ENCODE measurements around the gene RAF1. TPM values are rescaled to one million over a fixed set of nuclear protein-coding genes. Genes with fewer than 3 reads are reported as not detected.

The RAF1 gene
- total RNA-seq, 1 experiment from 2014 or later = 64.3 TPM

GRCh38 chr3:12598890-12599289 lies 65.0 kb downstream of the RAF1 start:
- no peak overlapping the region for H3K9ac ChIP-seq (ENCODE audit: low read length)
- ATAC-seq (no peak), DNase-seq (ENCODE audit: low read depth, low spot score) (no peak)
- H4K20me1 ChIP-seq (ENCODE audit: insufficient read depth) = no peaks in the 10 kb centered on the region
- H2AFZ ChIP-seq (ENCODE audit: low read depth, low read length, poor library complexity, severe bottlenecking) = no peak overlapping the region
- H3K4me1 ChIP-seq (ENCODE audit: control insufficient read depth in 1 of 2, insufficient read depth in 2 of 2, low read length in 2 of 2) = no peaks in the 10 kb centered on the region
- CTCF ChIA-PET = no interaction called here
- H3K9me3 ChIP-seq (ENCODE audit: control insufficient read depth in 1 of 2, insufficient read depth in 1 of 2, low read depth in 1 of 2, low read length in 2 of 2) = no peaks in the 10 kb centered on the region
- no peak overlapping the region for H3K27ac ChIP-seq (ENCODE audit: low read depth, low read length)
- intact Hi-C loops (cut with micrococcal nuclease) = no loop called here
- BruUV-seq (replicated peaks) = no TSS peak
- POLR2A ChIA-PET = no interaction called here
- TF ChIP-seq, protein P1, sequence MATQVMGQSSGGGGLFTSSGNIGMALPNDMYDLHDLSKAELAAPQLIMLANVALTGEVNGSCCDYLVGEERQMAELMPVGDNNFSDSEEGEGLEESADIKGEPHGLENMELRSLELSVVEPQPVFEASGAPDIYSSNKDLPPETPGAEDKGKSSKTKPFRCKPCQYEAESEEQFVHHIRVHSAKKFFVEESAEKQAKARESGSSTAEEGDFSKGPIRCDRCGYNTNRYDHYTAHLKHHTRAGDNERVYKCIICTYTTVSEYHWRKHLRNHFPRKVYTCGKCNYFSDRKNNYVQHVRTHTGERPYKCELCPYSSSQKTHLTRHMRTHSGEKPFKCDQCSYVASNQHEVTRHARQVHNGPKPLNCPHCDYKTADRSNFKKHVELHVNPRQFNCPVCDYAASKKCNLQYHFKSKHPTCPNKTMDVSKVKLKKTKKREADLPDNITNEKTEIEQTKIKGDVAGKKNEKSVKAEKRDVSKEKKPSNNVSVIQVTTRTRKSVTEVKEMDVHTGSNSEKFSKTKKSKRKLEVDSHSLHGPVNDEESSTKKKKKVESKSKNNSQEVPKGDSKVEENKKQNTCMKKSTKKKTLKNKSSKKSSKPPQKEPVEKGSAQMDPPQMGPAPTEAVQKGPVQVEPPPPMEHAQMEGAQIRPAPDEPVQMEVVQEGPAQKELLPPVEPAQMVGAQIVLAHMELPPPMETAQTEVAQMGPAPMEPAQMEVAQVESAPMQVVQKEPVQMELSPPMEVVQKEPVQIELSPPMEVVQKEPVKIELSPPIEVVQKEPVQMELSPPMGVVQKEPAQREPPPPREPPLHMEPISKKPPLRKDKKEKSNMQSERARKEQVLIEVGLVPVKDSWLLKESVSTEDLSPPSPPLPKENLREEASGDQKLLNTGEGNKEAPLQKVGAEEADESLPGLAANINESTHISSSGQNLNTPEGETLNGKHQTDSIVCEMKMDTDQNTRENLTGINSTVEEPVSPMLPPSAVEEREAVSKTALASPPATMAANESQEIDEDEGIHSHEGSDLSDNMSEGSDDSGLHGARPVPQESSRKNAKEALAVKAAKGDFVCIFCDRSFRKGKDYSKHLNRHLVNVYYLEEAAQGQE (IDR thresholded peaks at IDR 0.05; ENCODE audit: low read depth) = no peak
- no peak for TF ChIP-seq SP1 (IDR thresholded peaks at IDR 0.05; ENCODE audit: low read depth)
- no peaks in the 10 kb centered on the region; the same call in 1 of the 2 replicates for H3K79me2 ChIP-seq (ENCODE audit: insufficient read depth, low read length)
- no peaks in the 10 kb centered on the region for H3K27me3 ChIP-seq (ENCODE audit: insufficient read depth, low read length)
- RAD21 ChIA-PET (ENCODE audit: low non-redundant PET in 1 of 2, low total read pairs in 2 of 2, uncharacterized antibody in 2 of 2, unreplicated experiment in 2 of 2) = no interaction called here
- no peak overlapping the region for H3K4me3 ChIP-seq (replicated peaks in 1 of 2; ENCODE audit: low read depth in 1 of 2, low read length in 2 of 2)
- H3K4me2 ChIP-seq (ENCODE audit: low read length) = no peak overlapping the region
- no peaks in the 10 kb centered on the region for H3K9me2 ChIP-seq (ENCODE audit: insufficient read depth)
- H3K36me3 ChIP-seq (ENCODE audit: control insufficient read depth in 1 of 2, insufficient read depth in 2 of 2, low read length in 2 of 2) = peaks cover 23 to 31% of the 10 kb centered on the region in 2 experiments; a peak in 3 of 4 replicates

DNA sequence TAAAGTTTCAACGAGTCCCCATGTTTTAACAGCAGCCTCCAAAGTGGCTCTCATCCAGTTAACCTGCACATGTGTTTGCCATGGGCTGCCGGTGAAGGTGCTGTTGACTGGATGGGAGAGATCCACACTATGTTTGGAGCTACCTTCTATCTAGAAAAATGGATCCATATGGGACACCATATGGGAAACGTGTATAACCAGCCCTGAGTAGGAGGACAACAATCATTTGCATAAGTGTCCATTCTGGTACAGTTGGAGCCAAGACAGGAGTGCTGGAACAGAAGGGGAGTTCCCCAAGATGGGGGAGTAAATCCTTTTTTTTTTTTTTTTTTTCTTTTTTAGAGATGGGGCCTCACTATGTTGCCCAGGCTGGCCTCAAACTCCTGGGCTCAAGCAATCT lies 70.4 kb downstream of the RAF1 start:
- Histone ChIP-seq H3K79me2 (ENCODE audit: insufficient read depth, low read length) (no peaks in the 10 kb centered on the region), H4K20me1 (ENCODE audit: insufficient read depth) (no peaks in the 10 kb centered on the region), H3K4me1 (ENCODE audit: control insufficient read depth in 1 of 2, insufficient read depth in 2 of 2, low read length in 2 of 2) (no peaks in the 10 kb centered on the region), H3K4me2 (ENCODE audit: low read length) (no peak overlapping the region), H3K36me3 (ENCODE audit: control insufficient read depth in 1 of 2, insufficient read depth in 2 of 2, low read length in 2 of 2) (peaks cover 16 to 30% of the 10 kb centered on the region in 2 experiments; a peak in 3 of 4 replicates), H3K27ac (ENCODE audit: low read depth, low read length) (no peak overlapping the region), H3K9ac (ENCODE audit: low read length) (no peak overlapping the region), H3K9me3 (ENCODE audit: control insufficient read depth in 1 of 2, insufficient read depth in 1 of 2, low read depth in 1 of 2, low read length in 2 of 2) (no peaks in the 10 kb centered on the region), H2AFZ (ENCODE audit: low read depth, low read length, poor library complexity, severe bottlenecking) (no peak overlapping the region), H3K4me3 (replicated peaks in 1 of 2; ENCODE audit: low read depth in 1 of 2, low read length in 2 of 2) (no peak overlapping the region), H3K9me2 (ENCODE audit: insufficient read depth) (no peaks in the 10 kb centered on the region), H3K27me3 (ENCODE audit: insufficient read depth, low read length) (no peaks in the 10 kb centered on the region)
- no peak for DNase-seq (ENCODE audit: low read depth, low spot score)
- ChIA-PET RAD21 (ENCODE audit: low non-redundant PET in 1 of 2, low total read pairs in 2 of 2, uncharacterized antibody in 2 of 2, unreplicated experiment in 2 of 2) (no interaction called here), CTCF (no interaction called here), POLR2A (no interaction called here)
- no TSS peak for BruUV-seq (replicated peaks)
- no peak for TF ChIP-seq CEBPB (IDR thresholded peaks at IDR 0.05; ENCODE audit: low read depth)
- intact Hi-C loops (cut with micrococcal nuclease) = no loop called here
- no peak for ATAC-seq
